IMR-90 (cell line): ENCODE results near the gene HOXA13. TPM values are rescaled to one million over a fixed set of nuclear protein-coding genes. Genes with fewer than 3 reads are reported as not detected.

Source experiments
- ATAC-seq: fragments of 200-7000 bp; cut with Tn5 transposase; 2 replicates; pipeline ENCODE4 v1.9.1; 2020; ENCODE audit warnings: low read depth, mild to moderate bottlenecking, moderate library complexity
- BruUV-seq: library from RNA; stranded (reverse); fragments of 400-500 nt; replicated peaks from 2 replicates; lab custom pipeline; 2021; lab: Mats Ljungman, UMichigan
- CTCF ChIA-PET: fragments of 300-600 bp; formaldehyde crosslinking; extraction: SDS; loops from one replicate; lab custom pipeline; 2021; ENCODE audit warnings: antibody characterized with exemption; lab: Yijun Ruan, JAX
- POLR2A ChIA-PET: fragments of 300-600 bp; sonication (Branson Sonifier 250); formaldehyde crosslinking; loops from one replicate; lab custom pipeline; 2022; ENCODE audit warnings: antibody characterized with exemption; ENCODE audit not compliant: unreplicated experiment; lab: Charles Lee
- DNase-seq: peaks from one replicate; pipeline ENCODE4 v3.0.0; 2013
- H2AFZ ChIP-seq: replicated peaks from 2 replicates; pipeline ENCODE3; 2013; ENCODE audit warnings: low read length, mild to moderate bottlenecking; ENCODE audit not compliant: poor library complexity
- H2AK5ac ChIP-seq: 2 replicates; pipeline ENCODE4 v1.6.1; 2013; ENCODE audit warnings: low read depth, low read length, inconsistent platforms
- H2AK9ac ChIP-seq: replicated peaks from 2 replicates; pipeline ENCODE3; 2013; ENCODE audit warnings: mild to moderate bottlenecking, low read depth, low read length, moderate library complexity; ENCODE audit not compliant: poor library complexity
- H2BK120ac ChIP-seq: 2 replicates; pipeline ENCODE4 v1.6.1; 2013; ENCODE audit warnings: low read depth, low read length, inconsistent platforms
- H2BK15ac ChIP-seq: 3 replicates; pipeline ENCODE4 v1.6.1; 2013; ENCODE audit warnings: low read depth, low read length, inconsistent platforms
- H2BK20ac ChIP-seq: 2 replicates; pipeline ENCODE4 v1.6.1; 2013; ENCODE audit warnings: low read depth, mild to moderate bottlenecking, inconsistent platforms, low read length, moderate library complexity
- H2BK5ac ChIP-seq: 2 replicates; pipeline ENCODE4 v1.6.1; 2013; ENCODE audit warnings: mild to moderate bottlenecking, low read depth, low read length, inconsistent platforms; ENCODE audit not compliant: poor library complexity, severe bottlenecking
- H3K14ac ChIP-seq: replicated peaks from 2 replicates; pipeline ENCODE4 v1.6.1; 2013; ENCODE audit warnings: low read depth, low read length, inconsistent platforms
- H3K18ac ChIP-seq: 2 replicates; pipeline ENCODE4 v1.6.1; 2013; ENCODE audit warnings: low read depth, low read length, control low read depth
- H3K23ac ChIP-seq: 2 replicates; pipeline ENCODE4 v1.6.1; 2013; ENCODE audit warnings: low read depth, low read length, inconsistent platforms
- H3K27ac ChIP-seq: 2 replicates; pipeline ENCODE4 v1.5.1; 2013; ENCODE audit warnings: mild to moderate bottlenecking, control low read depth, low read length; ENCODE audit not compliant: insufficient read depth
- H3K27me3 ChIP-seq: 2 replicates; pipeline ENCODE4 v1.6.1; 2013; ENCODE audit warnings: low read length; ENCODE audit not compliant: control insufficient read depth, insufficient read depth
- H3K36me3 ChIP-seq: 2 replicates; pipeline ENCODE4 v1.6.1; 2013; ENCODE audit warnings: low read length, mixed read lengths; ENCODE audit not compliant: control insufficient read depth, insufficient read depth
- H3K4ac ChIP-seq: 2 replicates; pipeline ENCODE4 v1.6.1; 2013; ENCODE audit warnings: low read depth, low read length, inconsistent platforms
- H3K4me1 ChIP-seq: 2 replicates; pipeline ENCODE4 v1.6.1; 2013; ENCODE audit warnings: low read length, mixed read lengths; ENCODE audit not compliant: control insufficient read depth, insufficient read depth
- H3K4me2 ChIP-seq: 2 replicates; pipeline ENCODE4 v1.6.1; 2013; ENCODE audit warnings: low read depth, mild to moderate bottlenecking, control low read depth, low read length, moderate library complexity
- H3K4me3 ChIP-seq: 2 replicates; pipeline ENCODE4 v1.5.1; 2013; ENCODE audit warnings: low read depth, mild to moderate bottlenecking, control low read depth, low read length, moderate library complexity; ENCODE audit not compliant: insufficient read depth
- H3K56ac ChIP-seq: 2 replicates; pipeline ENCODE4 v1.6.1; 2013; ENCODE audit warnings: low read length, inconsistent platforms; ENCODE audit not compliant: insufficient read depth; ENCODE audit errors: extremely low read depth
- H3K79me1 ChIP-seq, 2 experiments: 2 replicates each; pipeline ENCODE4 v1.6.1; 2013; ENCODE audit warnings: low read length in 2 of 2, inconsistent platforms in 1 of 2, low read depth in 1 of 2
- H3K9ac ChIP-seq: 2 replicates; pipeline ENCODE4 v1.6.1; 2013; ENCODE audit warnings: low read depth, low read length, control low read depth
- H3K9me1 ChIP-seq: 2 replicates; pipeline ENCODE4 v1.6.1; 2013; ENCODE audit warnings: low read length, inconsistent platforms; ENCODE audit not compliant: insufficient read depth
- H3K9me3 ChIP-seq: 2 replicates; pipeline ENCODE4 v1.6.1; 2013; ENCODE audit warnings: low read length; ENCODE audit not compliant: control insufficient read depth, insufficient read depth
- H4K20me1 ChIP-seq: 2 replicates; pipeline ENCODE4 v1.6.1; 2013; ENCODE audit warnings: low read length, inconsistent platforms; ENCODE audit not compliant: insufficient read depth
- H4K5ac ChIP-seq: 2 replicates; pipeline ENCODE4 v1.6.1; 2013; ENCODE audit warnings: mild to moderate bottlenecking, low read depth, low read length, control low read depth
- H4K8ac ChIP-seq, 2 experiments: 2 replicates each; pipeline ENCODE4 v1.6.1; 2013; ENCODE audit warnings: low read depth in 2 of 2, low read length in 2 of 2, control low read depth in 1 of 2, inconsistent platforms in 1 of 2
- H4K91ac ChIP-seq: 2 replicates; pipeline ENCODE4 v1.6.1; 2013; ENCODE audit warnings: low read depth, low read length, inconsistent platforms; ENCODE audit not compliant: insufficient read depth
- BHLHE40 ChIP-seq: fragments of 150-350 bp; IDR thresholded peaks from 2 replicates; pipeline ENCODE4 v1.6.1; 2016; ENCODE audit warnings: mild to moderate bottlenecking, low read depth, low read length
- CEBPB ChIP-seq: IDR thresholded peaks from 2 replicates; pipeline ENCODE4 v1.6.1; 2012; ENCODE audit warnings: low read depth, low read length, improper control_type of control experiment
- CTCF ChIP-seq: conservative IDR thresholded peaks from 2 replicates; pipeline ENCODE4 v1.5.1; 2012; ENCODE audit warnings: mild to moderate bottlenecking, low read depth, low read length, improper control_type of control experiment
- ELK1 ChIP-seq: fragments of 150-350 bp; IDR thresholded peaks from 2 replicates; pipeline ENCODE4 v1.6.1; 2016; ENCODE audit warnings: low read depth, mild to moderate bottlenecking, low read length, moderate library complexity, borderline replicate concordance
- MXI1 ChIP-seq: IDR thresholded peaks from 2 replicates; pipeline ENCODE4 v1.6.1; 2012; ENCODE audit warnings: low read depth, mild to moderate bottlenecking, low read length, moderate library complexity, borderline replicate concordance
- NFE2L2 ChIP-seq: fragments of 150-350 bp; IDR thresholded peaks from 2 replicates; pipeline ENCODE4 v1.6.1; 2016; ENCODE audit warnings: low read depth, mild to moderate bottlenecking, low read length
- RAD21 ChIP-seq: IDR thresholded peaks from 2 replicates; pipeline ENCODE4 v1.6.1; 2012; ENCODE audit warnings: low read length, improper control_type of control experiment
- RFX5 ChIP-seq: IDR thresholded peaks from 2 replicates; pipeline ENCODE4 v1.8.0; 2012; ENCODE audit warnings: low read depth, mild to moderate bottlenecking, low read length, moderate library complexity
- USF2 ChIP-seq: fragments of 150-350 bp; IDR thresholded peaks from 2 replicates; pipeline ENCODE4 v1.6.1; 2017; ENCODE audit warnings: mild to moderate bottlenecking, antibody characterized with exemption, low read length, low read depth
- WGBS, 2 experiments: methylation state at CpG; one replicate each; pipeline versions ENCODE4 v1.1.5 to v1.1.7; 2013; ENCODE audit warnings: missing lambda C conversion rate in 2 of 2; ENCODE audit not compliant: insufficient read length in 1 of 2; ENCODE audit errors: extremely low coverage in 2 of 2; 5-methylcytosine and 5-hydroxymethylcytosine counted together
- dilution Hi-C: fragments of 300-500 bp; cut with HindIII; formaldehyde crosslinking; loops from one replicate; pipeline ENCODE4 v1.14.3; 2018; ENCODE audit warnings: low sequenced_read_pairs; ENCODE audit not compliant: unreplicated experiment
- in situ Hi-C: fragments of 300-500 bp; cut with MboI; formaldehyde crosslinking; loops from 3 replicates; pipeline ENCODE4 v1.14.3; 2019; ENCODE audit warnings: low sequenced_read_pairs, inconsistent platforms, mixed read lengths
- intact Hi-C: fragments of 100-400 bp; cut with micrococcal nuclease; formaldehyde crosslinking; loops from 2 replicates; pipeline ENCODE4 v1.10.0; 2022
- polyA plus RNA-seq, 3 experiments: library from polyadenylated mRNA; depleted of rRNA; stranded (reverse); fragments of >200 nt; gene quantifications; 2 replicates each; pipeline ENCODE4 v1.2.3, GENCODE V29; 2012; ENCODE audit warnings: low replicate concordance in 1 of 3
- total RNA-seq: library from RNA; depleted of rRNA; stranded (reverse); fragments of >200 nt; gene quantifications from 2 replicates; pipeline ENCODE4 v1.2.3, GENCODE V29; 2012

Gene HOXA13
- total and polyA plus RNA-seq, 2 of the 4 experiments (the other 2 are of a cell fraction): not detected

- H3K27ac ChIP-seq: no peak overlapping the region
- in situ Hi-C loops: no loop called here
Observed at GRCh38 chr7:27170426-27171324, 29.2 kb downstream of the HOXA13 start.

More at GRCh38 chr7:27170426-27171324, 29.2 kb downstream of the HOXA13 start:
- ATAC-seq (no peak), DNase-seq (no peak)
- no peak overlapping the region for H3K4me2 ChIP-seq
- no peak overlapping the region for H3K4me3 ChIP-seq
- no peak overlapping the region for H4K5ac ChIP-seq
- BruUV-seq: no TSS peak
- no peak overlapping the region for H2AFZ ChIP-seq
- no peak overlapping the region for H2AK5ac ChIP-seq
- H2BK20ac ChIP-seq: no peak overlapping the region
- H3K9ac ChIP-seq: no peak overlapping the region
- peaks cover 19% of the 10 kb centered on the region; the same call in 1 of the 2 replicates for H4K20me1 ChIP-seq
- H4K8ac ChIP-seq: no peak overlapping the region
- no peak overlapping the region for H2BK120ac ChIP-seq
- no peak overlapping the region for H2AK9ac ChIP-seq
- WGBS, 2 experiments: 50% methylated on average over 2 of the region's 11 CpGs; no CpG with 5 or more reads in 1 of the 2 experiments
- H3K9me1 ChIP-seq: no peaks in the 10 kb centered on the region
- no peak overlapping the region for H2BK5ac ChIP-seq
- H3K79me1 ChIP-seq: no peaks in the 10 kb centered on the region
- TF ChIP-seq CEBPB (no peak), BHLHE40 (no peak), RAD21 (no peak), CTCF (no peak), NFE2L2 (no peak), MXI1 (no peak), ELK1 (no peak), RFX5 (no peak), USF2 (no peak)
- H3K9me3 ChIP-seq: peaks cover 25% of the 10 kb centered on the region
- dilution Hi-C loops: no loop called here
- H3K4ac ChIP-seq: no peak overlapping the region
- intact Hi-C loops: no loop called here
- no peak overlapping the region for H4K91ac ChIP-seq
- ChIA-PET POLR2A (no interaction called here), CTCF (interaction anchor here (0.6 to 1.1 kb wide), 2 partner anchors 9 to 79 kb away, joined by 3 read pairs; no protein-coding TSS in a partner anchor)
- peaks cover 95% of the 10 kb centered on the region for H3K27me3 ChIP-seq
- H3K56ac ChIP-seq: no peak overlapping the region
- H3K4me1 ChIP-seq: no peaks in the 10 kb centered on the region
- no peak overlapping the region for H3K18ac ChIP-seq
- H3K36me3 ChIP-seq: no peaks in the 10 kb centered on the region
- no peak overlapping the region for H3K23ac ChIP-seq
- H3K14ac ChIP-seq: no peak overlapping the region
- no peak overlapping the region for H2BK15ac ChIP-seq
